ENCODE measurements around the gene AOAH.

- TF ChIP-seq, protein P1, sequence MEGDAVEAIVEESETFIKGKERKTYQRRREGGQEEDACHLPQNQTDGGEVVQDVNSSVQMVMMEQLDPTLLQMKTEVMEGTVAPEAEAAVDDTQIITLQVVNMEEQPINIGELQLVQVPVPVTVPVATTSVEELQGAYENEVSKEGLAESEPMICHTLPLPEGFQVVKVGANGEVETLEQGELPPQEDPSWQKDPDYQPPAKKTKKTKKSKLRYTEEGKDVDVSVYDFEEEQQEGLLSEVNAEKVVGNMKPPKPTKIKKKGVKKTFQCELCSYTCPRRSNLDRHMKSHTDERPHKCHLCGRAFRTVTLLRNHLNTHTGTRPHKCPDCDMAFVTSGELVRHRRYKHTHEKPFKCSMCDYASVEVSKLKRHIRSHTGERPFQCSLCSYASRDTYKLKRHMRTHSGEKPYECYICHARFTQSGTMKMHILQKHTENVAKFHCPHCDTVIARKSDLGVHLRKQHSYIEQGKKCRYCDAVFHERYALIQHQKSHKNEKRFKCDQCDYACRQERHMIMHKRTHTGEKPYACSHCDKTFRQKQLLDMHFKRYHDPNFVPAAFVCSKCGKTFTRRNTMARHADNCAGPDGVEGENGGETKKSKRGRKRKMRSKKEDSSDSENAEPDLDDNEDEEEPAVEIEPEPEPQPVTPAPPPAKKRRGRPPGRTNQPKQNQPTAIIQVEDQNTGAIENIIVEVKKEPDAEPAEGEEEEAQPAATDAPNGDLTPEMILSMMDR (IDR thresholded peaks at IDR 0.05; ENCODE audit: insufficient read depth, low read length), result no peak
- TF ChIP-seq POLR2AphosphoS5 (IDR thresholded peaks at IDR 0.05; ENCODE audit: low read depth) (no peak), SPI1 (IDR thresholded peaks at IDR 0.05; ENCODE audit: borderline replicate concordance, low read depth) (no peak), GABPA (IDR thresholded peaks at IDR 0.05; ENCODE audit: low read depth) (no peak)
- TF ChIP-seq, protein P2, sequence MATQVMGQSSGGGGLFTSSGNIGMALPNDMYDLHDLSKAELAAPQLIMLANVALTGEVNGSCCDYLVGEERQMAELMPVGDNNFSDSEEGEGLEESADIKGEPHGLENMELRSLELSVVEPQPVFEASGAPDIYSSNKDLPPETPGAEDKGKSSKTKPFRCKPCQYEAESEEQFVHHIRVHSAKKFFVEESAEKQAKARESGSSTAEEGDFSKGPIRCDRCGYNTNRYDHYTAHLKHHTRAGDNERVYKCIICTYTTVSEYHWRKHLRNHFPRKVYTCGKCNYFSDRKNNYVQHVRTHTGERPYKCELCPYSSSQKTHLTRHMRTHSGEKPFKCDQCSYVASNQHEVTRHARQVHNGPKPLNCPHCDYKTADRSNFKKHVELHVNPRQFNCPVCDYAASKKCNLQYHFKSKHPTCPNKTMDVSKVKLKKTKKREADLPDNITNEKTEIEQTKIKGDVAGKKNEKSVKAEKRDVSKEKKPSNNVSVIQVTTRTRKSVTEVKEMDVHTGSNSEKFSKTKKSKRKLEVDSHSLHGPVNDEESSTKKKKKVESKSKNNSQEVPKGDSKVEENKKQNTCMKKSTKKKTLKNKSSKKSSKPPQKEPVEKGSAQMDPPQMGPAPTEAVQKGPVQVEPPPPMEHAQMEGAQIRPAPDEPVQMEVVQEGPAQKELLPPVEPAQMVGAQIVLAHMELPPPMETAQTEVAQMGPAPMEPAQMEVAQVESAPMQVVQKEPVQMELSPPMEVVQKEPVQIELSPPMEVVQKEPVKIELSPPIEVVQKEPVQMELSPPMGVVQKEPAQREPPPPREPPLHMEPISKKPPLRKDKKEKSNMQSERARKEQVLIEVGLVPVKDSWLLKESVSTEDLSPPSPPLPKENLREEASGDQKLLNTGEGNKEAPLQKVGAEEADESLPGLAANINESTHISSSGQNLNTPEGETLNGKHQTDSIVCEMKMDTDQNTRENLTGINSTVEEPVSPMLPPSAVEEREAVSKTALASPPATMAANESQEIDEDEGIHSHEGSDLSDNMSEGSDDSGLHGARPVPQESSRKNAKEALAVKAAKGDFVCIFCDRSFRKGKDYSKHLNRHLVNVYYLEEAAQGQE (IDR thresholded peaks at IDR 0.05; ENCODE audit: insufficient replicate concordance, low read depth), result no peak
These were observed 69.9 kb downstream of the AOAH start for GRCh38 chr7:36654436-36654835.
